ENCODE measurements around the gene CELF2.

CELF2 gene

GRCh38 chr10:11294831-11295450, 277.3 kb downstream of the CELF2 start:
- DNase-seq (ENCODE audit: low read depth), result no peak
- Histone ChIP-seq H3K27me3 (replicated peaks; ENCODE audit: control insufficient read depth, insufficient read depth, low read length) (no peaks in the 10 kb centered on the region), H3K36me3 (ENCODE audit: control insufficient read depth, insufficient read depth, low read length, severe bottlenecking) (peaks cover 45% of the 10 kb centered on the region), H3K9me3 (ENCODE audit: control insufficient read depth, low read length) (no peaks in the 10 kb centered on the region), H3K4me3 (ENCODE audit: low read length) (no peak overlapping the region), H3K4me1 (ENCODE audit: control insufficient read depth, insufficient read depth, low read length) (peaks cover 5% of the 10 kb centered on the region), H3K9ac (ENCODE audit: low read length) (no peak overlapping the region)

- Histone ChIP-seq H3K4me3 (ENCODE audit: low read length) (no peak overlapping the region), H3K9me3 (ENCODE audit: control insufficient read depth, low read length) (no peaks in the 10 kb centered on the region), H3K36me3 (ENCODE audit: control insufficient read depth, insufficient read depth, low read length, severe bottlenecking) (peaks cover 40% of the 10 kb centered on the region), H3K27me3 (replicated peaks; ENCODE audit: control insufficient read depth, insufficient read depth, low read length) (no peaks in the 10 kb centered on the region), H3K4me1 (ENCODE audit: control insufficient read depth, insufficient read depth, low read length) (peaks cover 5% of the 10 kb centered on the region), H3K9ac (ENCODE audit: low read length) (no peak overlapping the region)
- no peak for DNase-seq (ENCODE audit: low read depth)
Observed at GRCh38 chr10:11295492-11295891, 277.8 kb downstream of the CELF2 start.

GRCh38 chr10:11297136-11297535, 279.5 kb downstream of the CELF2 start:
- no peak for DNase-seq (ENCODE audit: low read depth)
- no peak overlapping the region for H3K4me3 ChIP-seq (ENCODE audit: low read length)
- H3K9ac ChIP-seq (ENCODE audit: low read length), result no peak overlapping the region
- no peaks in the 10 kb centered on the region for H3K9me3 ChIP-seq (ENCODE audit: control insufficient read depth, low read length)
- H3K4me1 ChIP-seq (ENCODE audit: control insufficient read depth, insufficient read depth, low read length), result peaks cover 5% of the 10 kb centered on the region
- no peaks in the 10 kb centered on the region for H3K27me3 ChIP-seq (replicated peaks; ENCODE audit: control insufficient read depth, insufficient read depth, low read length)
- peaks cover 33% of the 10 kb centered on the region for H3K36me3 ChIP-seq (ENCODE audit: control insufficient read depth, insufficient read depth, low read length, severe bottlenecking)

- Histone ChIP-seq H3K9me3 (ENCODE audit: control insufficient read depth, low read length) (no peaks in the 10 kb centered on the region), H3K9ac (ENCODE audit: low read length) (no peak overlapping the region), H3K27me3 (replicated peaks; ENCODE audit: control insufficient read depth, insufficient read depth, low read length) (no peaks in the 10 kb centered on the region), H3K36me3 (ENCODE audit: control insufficient read depth, insufficient read depth, low read length, severe bottlenecking) (peaks cover 30% of the 10 kb centered on the region), H3K4me3 (ENCODE audit: low read length) (no peak overlapping the region), H3K4me1 (ENCODE audit: control insufficient read depth, insufficient read depth, low read length) (peaks cover 5% of the 10 kb centered on the region)
- no peak for DNase-seq (ENCODE audit: low read depth)
Observed at GRCh38 chr10:11298116-11298515, 280.4 kb downstream of the CELF2 start.

GRCh38 chr10:11299125-11299524, 281.5 kb downstream of the CELF2 start:
- Histone ChIP-seq H3K27me3 (replicated peaks; ENCODE audit: control insufficient read depth, insufficient read depth, low read length) (no peaks in the 10 kb centered on the region), H3K4me3 (ENCODE audit: low read length) (no peak overlapping the region), H3K9me3 (ENCODE audit: control insufficient read depth, low read length) (no peaks in the 10 kb centered on the region), H3K9ac (ENCODE audit: low read length) (no peak overlapping the region), H3K36me3 (ENCODE audit: control insufficient read depth, insufficient read depth, low read length, severe bottlenecking) (peaks cover 33% of the 10 kb centered on the region), H3K4me1 (ENCODE audit: control insufficient read depth, insufficient read depth, low read length) (peaks cover 5% of the 10 kb centered on the region)
- no peak for DNase-seq (ENCODE audit: low read depth)

GRCh38 chr10:11300026-11300425, 282.4 kb downstream of the CELF2 start:
- Histone ChIP-seq H3K9ac (ENCODE audit: low read length) (no peak overlapping the region), H3K4me3 (ENCODE audit: low read length) (no peak overlapping the region), H3K4me1 (ENCODE audit: control insufficient read depth, insufficient read depth, low read length) (peaks cover 5% of the 10 kb centered on the region), H3K36me3 (ENCODE audit: control insufficient read depth, insufficient read depth, low read length, severe bottlenecking) (peaks cover 40% of the 10 kb centered on the region), H3K27me3 (replicated peaks; ENCODE audit: control insufficient read depth, insufficient read depth, low read length) (no peaks in the 10 kb centered on the region), H3K9me3 (ENCODE audit: control insufficient read depth, low read length) (no peaks in the 10 kb centered on the region)
- no peak for DNase-seq (ENCODE audit: low read depth)

GRCh38 chr10:11300563-11300962, 282.9 kb downstream of the CELF2 start:
- Histone ChIP-seq H3K9ac (ENCODE audit: low read length) (no peak overlapping the region), H3K4me1 (ENCODE audit: control insufficient read depth, insufficient read depth, low read length) (peaks cover 5% of the 10 kb centered on the region), H3K9me3 (ENCODE audit: control insufficient read depth, low read length) (no peaks in the 10 kb centered on the region), H3K27me3 (replicated peaks; ENCODE audit: control insufficient read depth, insufficient read depth, low read length) (no peaks in the 10 kb centered on the region), H3K4me3 (ENCODE audit: low read length) (no peak overlapping the region), H3K36me3 (ENCODE audit: control insufficient read depth, insufficient read depth, low read length, severe bottlenecking) (peaks cover 40% of the 10 kb centered on the region)
- no peak for DNase-seq (ENCODE audit: low read depth)

- DNase-seq (ENCODE audit: low read depth), result no peak
- Histone ChIP-seq H3K36me3 (ENCODE audit: control insufficient read depth, insufficient read depth, low read length, severe bottlenecking) (peaks cover 35% of the 10 kb centered on the region), H3K9me3 (ENCODE audit: control insufficient read depth, low read length) (no peaks in the 10 kb centered on the region), H3K27me3 (replicated peaks; ENCODE audit: control insufficient read depth, insufficient read depth, low read length) (no peaks in the 10 kb centered on the region), H3K9ac (ENCODE audit: low read length) (no peak overlapping the region), H3K4me3 (ENCODE audit: low read length) (no peak overlapping the region), H3K4me1 (ENCODE audit: control insufficient read depth, insufficient read depth, low read length) (peaks cover 5% of the 10 kb centered on the region)
Observed at GRCh38 chr10:11301571-11302111, 284.0 kb downstream of the CELF2 start.

- DNase-seq (ENCODE audit: low read depth), result no peak
- no peaks in the 10 kb centered on the region for H3K27me3 ChIP-seq (replicated peaks; ENCODE audit: control insufficient read depth, insufficient read depth, low read length)
Observed at GRCh38 chr10:11302181-11302580, 284.5 kb downstream of the CELF2 start.

GRCh38 chr10:11303361-11304170, 285.9 kb downstream of the CELF2 start:
- no peak overlapping the region for H3K4me3 ChIP-seq (ENCODE audit: low read length)
- peaks cover 18% of the 10 kb centered on the region for H3K9me3 ChIP-seq (ENCODE audit: control insufficient read depth, low read length)
- H3K27me3 ChIP-seq (replicated peaks; ENCODE audit: control insufficient read depth, insufficient read depth, low read length), result no peaks in the 10 kb centered on the region
- no peak for DNase-seq (ENCODE audit: low read depth)
- no peak overlapping the region for H3K9ac ChIP-seq (ENCODE audit: low read length)
- H3K36me3 ChIP-seq (ENCODE audit: control insufficient read depth, insufficient read depth, low read length, severe bottlenecking), result peaks cover 45% of the 10 kb centered on the region
- H3K4me1 ChIP-seq (ENCODE audit: control insufficient read depth, insufficient read depth, low read length), result no peaks in the 10 kb centered on the region

More at GRCh38 chr10:11302181-11302580, 284.5 kb downstream of the CELF2 start:
- Histone ChIP-seq H3K9ac (ENCODE audit: low read length) (no peak overlapping the region), H3K4me1 (ENCODE audit: control insufficient read depth, insufficient read depth, low read length) (peaks cover 5% of the 10 kb centered on the region), H3K36me3 (ENCODE audit: control insufficient read depth, insufficient read depth, low read length, severe bottlenecking) (peaks cover 34% of the 10 kb centered on the region), H3K4me3 (ENCODE audit: low read length) (no peak overlapping the region), H3K9me3 (ENCODE audit: control insufficient read depth, low read length) (peaks cover 4% of the 10 kb centered on the region)

GRCh38 chr10:11304906-11305585, 287.4 kb downstream of the CELF2 start:
- Histone ChIP-seq H3K36me3 (ENCODE audit: control insufficient read depth, insufficient read depth, low read length, severe bottlenecking) (peaks cover 56% of the 10 kb centered on the region), H3K4me3 (ENCODE audit: low read length) (no peak overlapping the region), H3K4me1 (ENCODE audit: control insufficient read depth, insufficient read depth, low read length) (no peaks in the 10 kb centered on the region), H3K9ac (ENCODE audit: low read length) (no peak overlapping the region), H3K9me3 (ENCODE audit: control insufficient read depth, low read length) (peaks cover 23% of the 10 kb centered on the region), H3K27me3 (replicated peaks; ENCODE audit: control insufficient read depth, insufficient read depth, low read length) (no peaks in the 10 kb centered on the region)
- DNase-seq (ENCODE audit: low read depth), result no peak

Data from adipocyte (in vitro differentiated cells).